B cell (primary cell): Measurements from ENCODE around the gene MPP1. TPM values are rescaled to one million over a fixed set of nuclear protein-coding genes. Genes with fewer than 3 reads are reported as not detected.

Experiments used
- ATAC-seq: fragments of 200-7000 bp; cut with Tn5 transposase; one replicate; pipeline ENCODE4 v1.10.0; 2021; ENCODE audit warnings: low read depth, mild to moderate bottlenecking, moderate number of reproducible peaks, moderate library complexity
- CTCF ChIA-PET: fragments of 350-600 bp; sonication (Branson Sonifier 250); formaldehyde crosslinking; loops from one replicate; lab custom pipeline; 2021; ENCODE audit warnings: antibody characterized with exemption, inconsistent platforms; lab: Charles Lee
- POLR2A ChIA-PET: fragments of 350-600 bp; sonication (Branson Sonifier 250); formaldehyde crosslinking; loops from one replicate; lab custom pipeline; 2021; ENCODE audit warnings: antibody characterized with exemption; lab: Charles Lee
- DNase-seq: peaks from one replicate; pipeline ENCODE4 v3.0.0; 2013
- H2AFZ ChIP-seq: 2 replicates; pipeline ENCODE4 v1.6.1; 2012; ENCODE audit warnings: mild to moderate bottlenecking, low read depth, low read length; ENCODE audit not compliant: insufficient read depth, poor library complexity, severe bottlenecking
- H3K27ac ChIP-seq, 2 donors: 1 replicate in 1 of 2; 2 replicates in 1 of 2; pipeline ENCODE4 v1.5.1; 2012 to 2013; ENCODE audit warnings: low read length in 2 of 2, mild to moderate bottlenecking in 2 of 2, moderate library complexity in 1 of 2
- H3K27me3 ChIP-seq, 4 experiments: fragments of 200-600 bp in 1 of 4; sonication (generic) in 1 of 4; replicated peaks in 1 of 4; 1 replicate in 2 of 4; 2 replicates in 2 of 4; pipeline versions ENCODE4 v1.6.1 to v1.7.0; 2013 to 2016; ENCODE audit warnings: low read length in 3 of 4, mild to moderate bottlenecking in 2 of 4, mixed read lengths in 1 of 4, moderate library complexity in 1 of 4; ENCODE audit not compliant: insufficient read depth in 4 of 4, control insufficient read depth in 3 of 4; ENCODE audit errors: control extremely low read depth in 1 of 4
- H3K36me3 ChIP-seq, 2 experiments: replicated peaks in 1 of 2; 1 replicate in 1 of 2; 2 replicates in 1 of 2; pipeline versions ENCODE4 v1.6.1 to v1.7.1; 2013; ENCODE audit warnings: low read length in 1 of 2; ENCODE audit not compliant: insufficient read depth in 2 of 2, control insufficient read depth in 1 of 2; ENCODE audit errors: control extremely low read depth in 1 of 2, extremely low read depth in 1 of 2
- H3K4me1 ChIP-seq, 2 donors: fragments of 200-600 bp in 1 of 2; sonication (generic) in 1 of 2; 1 replicate in 1 of 2; 2 replicates in 1 of 2; pipeline versions ENCODE4 v1.5.1 to v1.6.1; 2013 to 2017; ENCODE audit warnings: low read length in 2 of 2; ENCODE audit not compliant: control insufficient read depth in 2 of 2, insufficient read depth in 2 of 2
- H3K4me2 ChIP-seq: replicated peaks from 2 replicates; pipeline ENCODE3; 2012; ENCODE audit warnings: mild to moderate bottlenecking, low read depth, low read length; ENCODE audit not compliant: poor library complexity, severe bottlenecking
- H3K4me3 ChIP-seq, 5 experiments: fragments of 200-600 bp in 1 of 5; sonication (generic) in 1 of 5; 1 replicate in 3 of 5; 2 replicates in 2 of 5; pipeline versions ENCODE4 v1.5.1 to v1.7.0; 2011 to 2016; ENCODE audit warnings: low read length in 4 of 5, mild to moderate bottlenecking in 4 of 5, low read depth in 2 of 5, control low read depth in 1 of 5, moderate library complexity in 1 of 5; ENCODE audit not compliant: insufficient read depth in 1 of 5; ENCODE audit errors: control extremely low read depth in 1 of 5, extremely low read depth in 1 of 5
- H3K79me2 ChIP-seq: fragments of 200-600 bp; sonication (generic); one replicate; pipeline ENCODE4 v1.6.0; 2016; ENCODE audit warnings: low read length; ENCODE audit not compliant: control insufficient read depth, insufficient read depth
- H3K9ac ChIP-seq: fragments of 200-600 bp; sonication (generic); 2 replicates; pipeline ENCODE4 v1.6.1; 2017; ENCODE audit warnings: mild to moderate bottlenecking, low read length, moderate library complexity
- H3K9me3 ChIP-seq, 3 donors: one replicate each; pipeline versions ENCODE4 v1.6.1 to v1.7.1; 2013; ENCODE audit warnings: low read length in 2 of 3; ENCODE audit not compliant: control insufficient read depth in 2 of 3, insufficient read depth in 1 of 3; ENCODE audit errors: control extremely low read depth in 1 of 3
- H4K20me1 ChIP-seq: 2 replicates; pipeline ENCODE4 v1.6.0; 2012; ENCODE audit warnings: mild to moderate bottlenecking, low read length; ENCODE audit not compliant: insufficient read depth, control insufficient read depth, poor library complexity, severe bottlenecking
- H3K27ac Mint-ChIP-seq: one replicate; pipeline ENCODE4 v1.8.0; 2021; ENCODE audit warnings: mixed read lengths
- H3K27me3 Mint-ChIP-seq: one replicate; pipeline ENCODE4 v1.8.0; 2021; ENCODE audit warnings: mixed read lengths
- H3K4me1 Mint-ChIP-seq: one replicate; pipeline ENCODE4 v1.8.0; 2021; ENCODE audit warnings: mixed read lengths
- H3K4me3 Mint-ChIP-seq: one replicate; pipeline ENCODE4 v1.8.0; 2021; ENCODE audit warnings: mixed read lengths
- H3K9me3 Mint-ChIP-seq: one replicate; pipeline ENCODE4 v1.8.0; 2022; ENCODE audit warnings: mixed read lengths; ENCODE audit not compliant: insufficient read depth
- EZH2 ChIP-seq: IDR thresholded peaks from 2 replicates; pipeline ENCODE4 v1.6.1; 2012; ENCODE audit warnings: borderline replicate concordance, low read depth, mild to moderate bottlenecking, moderate library complexity, low read length; ENCODE audit not compliant: insufficient read depth, poor library complexity, severe bottlenecking
- WGBS: methylation state at CpG from one replicate; pipeline ENCODE4 v1.1.5; 2013; ENCODE audit warnings: missing lambda C conversion rate; ENCODE audit not compliant: insufficient coverage; 5-methylcytosine and 5-hydroxymethylcytosine counted together
- intact Hi-C: fragments of 100-400 bp; cut with micrococcal nuclease; formaldehyde crosslinking; loops from one replicate; pipeline ENCODE4 v1.10.0; 2022
- polyA plus RNA-seq: library from polyadenylated mRNA; depleted of rRNA; stranded (reverse); fragments of >200 nt; gene quantifications from 2 replicates; pipeline ENCODE4 v1.2.3, GENCODE V29; 2012
- total RNA-seq, 2 donors: library from RNA; stranded (reverse); fragments of 120-200 nt in 1 of 2; gene quantifications; 1 replicate in 1 of 2; 2 replicates in 1 of 2; pipeline versions ENCODE4 v1.2.3 to v1.2.4, GENCODE V29; 2013 to 2022
- TF ChIP-seq, protein P1 (sequence below): fragments of 200-600 bp; IDR thresholded peaks from one replicate; pipeline ENCODE4 v1.8.0; 2022; ENCODE audit warnings: antibody characterized with exemption, mild to moderate bottlenecking

The MPP1 gene
- total and polyA plus RNA-seq, 2 donors (not counting 1 experiment from before 2014, with no cell fraction given), result 5.0 to 7.7 TPM

DNA sequence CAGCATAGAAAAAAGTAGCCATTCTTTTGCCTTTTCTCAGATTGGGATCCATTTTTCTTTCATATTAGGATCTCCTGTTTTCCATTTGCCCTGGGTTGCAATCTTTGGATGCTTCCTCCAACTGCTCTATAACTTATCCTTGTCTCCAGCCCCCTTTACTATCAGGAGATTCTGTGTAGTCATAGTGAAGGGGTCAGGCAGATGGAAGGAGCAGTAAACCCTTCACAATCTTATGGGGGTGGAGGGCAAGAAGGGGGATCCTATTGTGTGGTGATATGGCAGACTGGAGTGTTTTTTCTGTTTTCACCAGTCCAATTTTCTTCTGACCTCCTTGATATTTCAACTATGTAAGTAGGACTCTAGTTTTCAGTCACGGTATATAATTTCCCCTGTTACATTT is 30.9 kb upstream of the MPP1 start:
- Histone ChIP-seq H3K36me3 (no peaks in the 10 kb centered on the region), H3K9me3 (no peaks in the 10 kb centered on the region), H3K27ac (no peak overlapping the region), H3K9ac (no peak overlapping the region), H3K4me2 (no peak overlapping the region), H3K27me3 (no peaks in the 10 kb centered on the region), H2AFZ (no peak overlapping the region), H4K20me1 (no peaks in the 10 kb centered on the region), H3K4me3 (no peak overlapping the region), H3K4me1 (no peaks in the 10 kb centered on the region), H3K79me2 (no peaks in the 10 kb centered on the region)
- intact Hi-C loops, result no loop called here
- TF ChIP-seq, protein P1, sequence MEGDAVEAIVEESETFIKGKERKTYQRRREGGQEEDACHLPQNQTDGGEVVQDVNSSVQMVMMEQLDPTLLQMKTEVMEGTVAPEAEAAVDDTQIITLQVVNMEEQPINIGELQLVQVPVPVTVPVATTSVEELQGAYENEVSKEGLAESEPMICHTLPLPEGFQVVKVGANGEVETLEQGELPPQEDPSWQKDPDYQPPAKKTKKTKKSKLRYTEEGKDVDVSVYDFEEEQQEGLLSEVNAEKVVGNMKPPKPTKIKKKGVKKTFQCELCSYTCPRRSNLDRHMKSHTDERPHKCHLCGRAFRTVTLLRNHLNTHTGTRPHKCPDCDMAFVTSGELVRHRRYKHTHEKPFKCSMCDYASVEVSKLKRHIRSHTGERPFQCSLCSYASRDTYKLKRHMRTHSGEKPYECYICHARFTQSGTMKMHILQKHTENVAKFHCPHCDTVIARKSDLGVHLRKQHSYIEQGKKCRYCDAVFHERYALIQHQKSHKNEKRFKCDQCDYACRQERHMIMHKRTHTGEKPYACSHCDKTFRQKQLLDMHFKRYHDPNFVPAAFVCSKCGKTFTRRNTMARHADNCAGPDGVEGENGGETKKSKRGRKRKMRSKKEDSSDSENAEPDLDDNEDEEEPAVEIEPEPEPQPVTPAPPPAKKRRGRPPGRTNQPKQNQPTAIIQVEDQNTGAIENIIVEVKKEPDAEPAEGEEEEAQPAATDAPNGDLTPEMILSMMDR, result no peak
- no peak for TF ChIP-seq EZH2
- CTCF ChIA-PET, result no interaction called here
- DNase-seq (no peak), ATAC-seq (no peak)
- H3K27ac Mint-ChIP-seq, result no peak overlapping the region
- POLR2A ChIA-PET, result no interaction called here
- no peaks in the 10 kb centered on the region for H3K4me1 Mint-ChIP-seq
- no peaks in the 10 kb centered on the region for H3K27me3 Mint-ChIP-seq
- H3K4me3 Mint-ChIP-seq, result no peak overlapping the region
- no peaks in the 10 kb centered on the region for H3K9me3 Mint-ChIP-seq
- no CpG with 5 or more reads among the region's 1 CpG for WGBS

DNA sequence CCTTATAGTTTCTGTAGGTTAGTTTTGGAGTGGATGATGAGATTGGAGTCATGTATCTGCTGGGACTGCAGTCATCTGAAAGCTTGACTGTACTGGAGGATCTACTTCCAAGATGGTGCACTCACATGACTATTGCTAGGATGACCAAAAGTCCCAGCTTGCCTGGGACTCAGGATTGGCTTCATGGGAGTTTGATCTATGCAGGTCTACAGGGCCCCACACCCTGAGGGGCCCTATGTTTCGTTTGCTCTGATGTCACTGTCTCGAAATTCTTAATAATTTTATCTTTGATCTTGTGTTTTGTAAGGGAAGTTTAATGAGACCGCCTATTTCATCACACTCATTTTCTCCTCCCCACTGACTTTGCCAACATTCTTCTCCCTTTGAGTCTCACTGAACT is 29.3 kb upstream of the MPP1 start, which contains the start of gene SMIM9:
TSS of gene SMIM9 (minus strand) at position 101 of the 400 bp plus-strand sequence. CDS start 3,806 bp downstream, outside the sequence.
- no peak within 1 kb of the TSS for H3K4me3 ChIP-seq
- no peak within 1 kb of the TSS for H3K27ac ChIP-seq
- no peaks in the 10 kb centered on the region for H4K20me1 ChIP-seq
- no CpG with 5 or more reads among the region's 3 CpGs for WGBS
- H3K27me3 Mint-ChIP-seq, result no peaks in the 10 kb centered on the region
- no peak for TF ChIP-seq EZH2
- TF ChIP-seq, protein P1, result no peak
- H3K27ac Mint-ChIP-seq, result no peak within 1 kb of the TSS
- H3K4me1 ChIP-seq, result peaks cover 0 to under 1% of the 10 kb centered on the region in 2 donors
- no peak within 1 kb of the TSS for H3K4me3 Mint-ChIP-seq
- DNase-seq (no peak), ATAC-seq (no peak)
- CTCF ChIA-PET, result interaction anchor here (0.9 kb wide), 1 partner anchor 17 kb away, joined by 4 read pairs; no protein-coding TSS in a partner anchor
- H3K9ac ChIP-seq, result no peak within 1 kb of the TSS
- no peaks in the 10 kb centered on the region for H3K27me3 ChIP-seq
- H3K4me2 ChIP-seq, result no peak within 1 kb of the TSS
- intact Hi-C loops, result no loop called here
- H3K4me1 Mint-ChIP-seq, result peaks cover 5% of the 10 kb centered on the region
- no peak within 1 kb of the TSS for H2AFZ ChIP-seq
- H3K36me3 ChIP-seq, result no peaks in the 10 kb centered on the region
- H3K9me3 ChIP-seq, result no peaks in the 10 kb centered on the region
- no peaks in the 10 kb centered on the region for H3K9me3 Mint-ChIP-seq
- no peaks in the 10 kb centered on the region for H3K79me2 ChIP-seq
- POLR2A ChIA-PET, result no interaction called here
